GM13977 (cell line): ENCODE data around the gene PLRG1.

Experiments
- DNase-seq: peaks from one replicate; pipeline ENCODE4 v3.0.0; 2012; ENCODE audit warnings: low spot score
- in situ Hi-C: fragments of 300-500 bp; cut with MboI; formaldehyde crosslinking; loops from one replicate; pipeline ENCODE4 v1.12.0; 2022; ENCODE audit warnings: low sequenced_read_pairs, low pct_unique_long_range_greater_than_20kb, mixed read lengths, inconsistent platforms; ENCODE audit not compliant: unreplicated experiment
- TF ChIP-seq, protein P1 (sequence below): IDR thresholded peaks from 2 replicates; pipeline ENCODE4 v1.5.1; 2012; ENCODE audit warnings: mild to moderate bottlenecking, control low read depth; ENCODE audit not compliant: insufficient read depth; ENCODE audit errors: extremely low read depth, missing control alignments

Gene PLRG1

DNA sequence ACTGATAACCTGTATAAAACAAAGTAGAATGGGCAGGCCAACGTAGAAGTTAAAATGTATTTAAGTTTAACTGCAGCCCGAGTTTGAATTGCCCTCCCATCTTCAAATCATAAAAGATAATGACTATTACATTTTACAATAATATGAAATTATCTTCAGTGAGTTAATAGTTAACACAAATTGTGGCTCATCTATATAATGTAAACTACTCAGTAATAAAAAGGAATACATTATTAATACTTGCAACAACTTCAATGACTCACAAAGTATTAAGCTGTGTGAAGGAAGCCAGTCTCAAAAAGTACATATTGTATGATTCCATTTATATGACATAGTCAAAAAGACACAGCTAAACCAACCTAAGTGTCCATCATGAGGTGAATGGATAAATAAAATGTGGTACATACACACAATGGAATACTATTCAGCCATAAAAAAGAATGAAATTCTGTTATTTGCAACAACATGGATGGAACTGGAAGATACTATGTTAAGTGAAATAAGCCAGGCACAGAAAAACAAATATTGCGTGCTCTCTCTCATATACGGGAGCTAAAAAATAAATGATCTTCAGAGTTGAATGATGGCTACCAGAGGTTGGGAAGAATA, 7.8 kb downstream of the PLRG1 start:
- in situ Hi-C loops: no loop called here
- no peak for DNase-seq
- TF ChIP-seq, protein P1, sequence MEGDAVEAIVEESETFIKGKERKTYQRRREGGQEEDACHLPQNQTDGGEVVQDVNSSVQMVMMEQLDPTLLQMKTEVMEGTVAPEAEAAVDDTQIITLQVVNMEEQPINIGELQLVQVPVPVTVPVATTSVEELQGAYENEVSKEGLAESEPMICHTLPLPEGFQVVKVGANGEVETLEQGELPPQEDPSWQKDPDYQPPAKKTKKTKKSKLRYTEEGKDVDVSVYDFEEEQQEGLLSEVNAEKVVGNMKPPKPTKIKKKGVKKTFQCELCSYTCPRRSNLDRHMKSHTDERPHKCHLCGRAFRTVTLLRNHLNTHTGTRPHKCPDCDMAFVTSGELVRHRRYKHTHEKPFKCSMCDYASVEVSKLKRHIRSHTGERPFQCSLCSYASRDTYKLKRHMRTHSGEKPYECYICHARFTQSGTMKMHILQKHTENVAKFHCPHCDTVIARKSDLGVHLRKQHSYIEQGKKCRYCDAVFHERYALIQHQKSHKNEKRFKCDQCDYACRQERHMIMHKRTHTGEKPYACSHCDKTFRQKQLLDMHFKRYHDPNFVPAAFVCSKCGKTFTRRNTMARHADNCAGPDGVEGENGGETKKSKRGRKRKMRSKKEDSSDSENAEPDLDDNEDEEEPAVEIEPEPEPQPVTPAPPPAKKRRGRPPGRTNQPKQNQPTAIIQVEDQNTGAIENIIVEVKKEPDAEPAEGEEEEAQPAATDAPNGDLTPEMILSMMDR: no peak

DNA sequence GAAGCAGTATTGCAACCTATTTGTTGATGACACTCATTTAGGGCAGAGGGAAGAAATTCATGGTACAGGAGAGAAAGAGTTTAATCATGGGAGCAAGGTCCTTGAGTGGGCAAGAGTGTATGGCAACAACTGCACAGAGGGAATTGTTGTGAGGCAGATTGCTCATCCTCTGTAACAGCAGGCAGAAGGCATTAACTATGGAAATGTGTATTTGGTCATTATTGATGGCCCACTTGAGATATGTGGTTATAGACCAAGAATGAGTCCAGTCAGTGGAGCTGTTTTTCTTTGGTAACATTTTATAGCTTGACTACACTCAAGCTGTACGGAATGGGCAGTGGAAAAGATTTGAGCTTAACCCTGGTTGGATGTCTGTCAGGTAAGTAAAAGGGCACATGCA, 15.9 kb downstream of the PLRG1 start:
- TF ChIP-seq, protein P1: no peak
- in situ Hi-C loops: no loop called here

DNA sequence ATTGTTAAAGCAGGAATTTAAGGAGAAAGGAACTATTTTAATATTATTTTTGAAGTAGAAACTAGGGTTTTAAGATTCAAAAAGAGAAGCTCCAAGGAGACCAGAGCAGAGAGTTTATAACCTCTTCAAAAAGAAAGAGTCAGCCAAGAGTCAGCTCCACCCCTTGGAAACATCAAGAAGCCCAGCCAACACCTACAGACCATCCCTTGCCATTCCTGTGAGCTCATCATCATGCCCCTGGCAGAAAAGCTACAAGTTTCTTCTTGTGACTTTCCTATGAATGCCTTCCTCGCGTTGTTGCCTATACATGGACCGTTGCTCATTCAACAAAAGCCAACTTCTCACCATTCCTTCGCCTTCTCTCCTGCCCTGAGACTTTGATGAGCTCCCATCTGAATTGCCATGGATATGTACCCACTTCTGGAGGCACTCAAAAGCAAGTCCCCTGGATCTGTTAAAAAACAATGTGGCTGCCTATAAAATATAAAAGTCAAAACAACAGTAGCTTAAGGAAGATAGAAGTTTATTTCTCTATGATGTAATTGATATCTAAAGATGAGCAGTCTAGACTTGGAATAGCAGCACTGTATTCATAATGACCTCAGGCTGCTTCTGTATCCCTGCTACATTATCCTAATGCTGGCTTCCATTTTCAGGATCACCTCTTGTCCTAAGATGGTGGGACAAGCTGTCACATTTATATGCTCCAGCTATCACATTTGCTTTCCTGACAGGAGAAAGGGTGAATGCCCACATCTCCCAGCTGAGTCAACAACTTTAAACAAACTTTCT, 20.3 kb downstream of the PLRG1 start:
- DNase-seq: no peak
- TF ChIP-seq, protein P1: no peak
- in situ Hi-C loops: no loop called here

More for the DNA sequence above, 15.9 kb downstream of the PLRG1 start:
- no peak for DNase-seq

DNA sequence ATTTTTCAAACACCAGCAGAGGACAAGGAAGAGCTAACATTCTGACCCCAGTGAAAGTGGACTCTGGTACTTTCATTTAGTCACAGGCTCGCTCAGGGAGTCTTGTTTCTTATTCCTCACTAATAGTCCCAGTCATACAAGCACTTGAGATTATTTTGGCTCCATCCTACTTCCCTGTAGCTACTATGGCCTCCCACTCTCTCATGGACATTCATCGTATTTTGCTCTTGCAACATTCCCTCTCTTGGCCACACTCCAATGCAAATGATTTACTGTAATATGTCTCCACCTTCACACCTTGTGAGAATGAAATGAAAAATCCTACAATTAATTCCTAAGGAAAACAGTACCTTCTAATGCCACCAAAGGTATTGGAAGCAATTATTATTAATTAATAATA, 21.3 kb downstream of the PLRG1 start:
- DNase-seq: no peak
- in situ Hi-C loops: no loop called here
- TF ChIP-seq, protein P1: no peak

DNA sequence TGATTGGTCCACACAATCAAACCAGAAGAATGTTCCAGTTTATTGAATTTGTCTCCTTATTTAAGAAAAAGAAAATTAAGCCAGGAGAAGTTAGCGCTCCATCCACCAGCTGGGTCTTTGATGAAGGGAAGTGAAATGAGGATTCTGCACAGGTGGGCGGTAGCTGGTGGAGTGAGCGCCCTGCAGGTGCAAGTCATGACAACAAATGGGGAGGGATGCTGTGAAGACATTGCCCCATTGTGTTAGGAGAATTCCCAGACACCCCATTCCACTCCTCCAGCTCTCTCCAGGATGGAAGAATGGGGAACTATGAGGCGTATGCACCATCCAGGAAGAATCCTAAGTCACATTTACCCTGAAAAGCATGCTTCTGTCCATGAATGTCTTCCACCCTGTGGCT, 22.9 kb downstream of the PLRG1 start:
- in situ Hi-C loops: no loop called here
- DNase-seq: no peak
- TF ChIP-seq, protein P1: no peak

DNA sequence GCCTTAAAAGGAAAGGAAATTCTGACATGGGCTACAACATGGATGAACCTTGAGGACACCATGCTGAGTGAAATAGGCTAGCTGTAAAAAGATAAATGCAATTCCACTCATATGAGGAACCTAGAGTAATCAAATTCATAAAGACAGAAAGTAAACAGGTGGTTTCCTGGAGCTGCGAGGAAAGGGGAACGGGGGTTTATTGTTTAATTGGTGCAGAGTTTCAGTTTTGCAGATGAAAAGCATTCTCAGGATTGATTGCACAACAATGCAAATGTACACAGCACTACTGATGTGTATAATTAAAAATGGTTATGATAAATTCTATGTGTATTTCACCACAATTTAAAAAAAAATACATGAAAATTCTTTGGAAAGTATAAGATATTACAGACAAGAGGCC, 24.0 kb downstream of the PLRG1 start:
- TF ChIP-seq, protein P1: no peak
- no peak for DNase-seq
- in situ Hi-C loops: no loop called here
